Colonic mucosa (tissue), 4 donors: Measurements from ENCODE around the gene TMEFF1. TPM values are rescaled to one million over a fixed set of nuclear protein-coding genes. Genes with fewer than 3 reads are reported as not detected.

Experiments
- DNase-seq: peaks from one replicate; pipeline ENCODE4 v3.0.0-alpha.2; 2020
- H3K27ac ChIP-seq: fragments of 200-600 bp; one replicate; pipeline ENCODE4 v1.8.0; 2021
- H3K27me3 ChIP-seq: fragments of 200-600 bp; one replicate; pipeline ENCODE4 v1.8.0; 2021
- H3K36me3 ChIP-seq: fragments of 200-600 bp; one replicate; pipeline ENCODE4 v1.8.0; 2021
- H3K4me1 ChIP-seq: fragments of 200-600 bp; one replicate; pipeline ENCODE4 v1.8.0; 2021; ENCODE audit warnings: mild to moderate bottlenecking
- H3K4me3 ChIP-seq: fragments of 200-600 bp; one replicate; pipeline ENCODE4 v1.8.0; 2021
- H3K9ac ChIP-seq, 2 donors: one replicate each; pipeline ENCODE4 v1.7.0; 2013; ENCODE audit warnings: control low read depth in 2 of 2, low read depth in 2 of 2, low read length in 2 of 2
- H3K9me3 ChIP-seq: fragments of 200-600 bp; one replicate; pipeline ENCODE4 v1.8.0; 2021
- CTCF ChIP-seq: fragments of 200-600 bp; IDR thresholded peaks from one replicate; pipeline ENCODE4 v1.8.0; 2022; ENCODE audit warnings: antibody characterized with exemption, mild to moderate bottlenecking
- intact Hi-C: fragments of 100-400 bp; cut with DNase I; formaldehyde crosslinking; loops from one replicate; pipeline ENCODE4 v1.14.1; 2022
- total RNA-seq, 2 donors: library from RNA; stranded (reverse); fragmentation: NEBNext Ultra II Directional in 1 of 2; extraction: Animal tissue kit (Norgen Biotek cat#: 25700) in 1 of 2; gene quantifications; one replicate each; pipeline ENCODE4 v1.2.1, GENCODE V29; 2021
- donor health status: healthy.
- donor health status: DM: no; HTN: no; CAD: no.
- donor health status: DM: no; HTN: no; CAD: no.

TMEFF1 gene
- total RNA-seq, 2 donors from 2014 or later = 0.27 TPM; not detected in 1

- Histone ChIP-seq H3K4me3 (no peak overlapping the region), H3K9ac (no peak overlapping the region), H3K27ac (no peak overlapping the region), H3K36me3 (no peaks in the 10 kb centered on the region), H3K4me1 (no peaks in the 10 kb centered on the region), H3K9me3 (no peaks in the 10 kb centered on the region), H3K27me3 (no peaks in the 10 kb centered on the region)
- no peak for DNase-seq
- intact Hi-C loops = no loop called here
- TF ChIP-seq CTCF = no peak
Measured at GRCh38 chr9:100619194-100619593, 146.2 kb downstream of the TMEFF1 start.

- Histone ChIP-seq H3K9me3 (no peaks in the 10 kb centered on the region), H3K36me3 (no peaks in the 10 kb centered on the region), H3K27ac (no peak overlapping the region), H3K4me1 (no peaks in the 10 kb centered on the region), H3K27me3 (no peaks in the 10 kb centered on the region), H3K9ac (no peak overlapping the region), H3K4me3 (no peak overlapping the region)
- no peak for DNase-seq
- intact Hi-C loops = no loop called here
- TF ChIP-seq CTCF = no peak
Measured at GRCh38 chr9:100619665-100620064, 146.7 kb downstream of the TMEFF1 start.

GRCh38 chr9:100623969-100624368 lies 151.0 kb downstream of the TMEFF1 start:
- H3K4me1 ChIP-seq = no peaks in the 10 kb centered on the region
- no peaks in the 10 kb centered on the region for H3K36me3 ChIP-seq
- TF ChIP-seq CTCF = no peak
- no peak overlapping the region for H3K9ac ChIP-seq
- no peak overlapping the region for H3K27ac ChIP-seq
- no peak overlapping the region for H3K4me3 ChIP-seq
- no peaks in the 10 kb centered on the region for H3K27me3 ChIP-seq
- no peaks in the 10 kb centered on the region for H3K9me3 ChIP-seq
- DNase-seq = no peak
- intact Hi-C loops = no loop called here

GRCh38 chr9:100626949-100627348 lies 154.0 kb downstream of the TMEFF1 start:
- Histone ChIP-seq H3K36me3 (no peaks in the 10 kb centered on the region), H3K9ac (no peak overlapping the region), H3K27me3 (no peaks in the 10 kb centered on the region), H3K4me1 (no peaks in the 10 kb centered on the region), H3K9me3 (no peaks in the 10 kb centered on the region), H3K27ac (no peak overlapping the region), H3K4me3 (no peak overlapping the region)
- DNase-seq = no peak
- intact Hi-C loops = no loop called here
- TF ChIP-seq CTCF = no peak

Other genes with a start within 250 kb of the TMEFF1 start
- gene TEX10, start 120.2 kb upstream of the TMEFF1 start, total RNA-seq = 10 to 100 TPM in 1 of 2 donors, 1 to 10 TPM in 1; 8.3 to 11.5 TPM
- gene MSANTD3, start 46.0 kb upstream of the TMEFF1 start, total RNA-seq = 10 to 100 TPM in 1 of 2 donors, 1 to 10 TPM in 1; 9.1 to 11.7 TPM
- gene CAVIN4, start 104.9 kb downstream of the TMEFF1 start, total RNA-seq = under 1 TPM in 1 of 2 donors, not detected in 1; 0.17 TPM